Fibroblast of villous mesenchyme (primary cell): Measurements from ENCODE around the gene NIPAL3. TPM values are rescaled to one million over a fixed set of nuclear protein-coding genes. Genes with fewer than 3 reads are reported as not detected.
"Not testable (repeated sequence)": the region's sequence is repeated elsewhere in the genome, so short reads cannot be mapped to it uniquely, and the experiment has no call there.

Source experiments
- DNase-seq: peaks from one replicate; pipeline ENCODE4 v3.0.0-alpha.2; 2010; ENCODE audit warnings: low read depth
- H3K4me3 ChIP-seq: 2 replicates; pipeline ENCODE4 v1.5.1; 2011; ENCODE audit warnings: low read depth, mild to moderate bottlenecking, low read length
- CTCF ChIP-seq: IDR thresholded peaks from 2 replicates; pipeline ENCODE4 v1.5.1; 2012; ENCODE audit warnings: low read depth, mild to moderate bottlenecking, low read length; ENCODE audit not compliant: insufficient read depth
- total RNA-seq: library from RNA; depleted of rRNA; stranded (reverse); fragments of >200 nt; gene quantifications from 2 replicates; pipeline ENCODE4 v1.2.3, GENCODE V29; 2012

The NIPAL3 gene
- total RNA-seq, 1 donor = 81.2 TPM

GRCh38 chr1:24441480-24441879 is 25.9 kb downstream of the NIPAL3 start:
- no peak for TF ChIP-seq CTCF
- DNase-seq = no peak
- no peak overlapping the region for H3K4me3 ChIP-seq

- H3K4me3 ChIP-seq = no peak overlapping the region
- no peak for DNase-seq
- no peak for TF ChIP-seq CTCF
Measured at GRCh38 chr1:24441996-24442668, 26.5 kb downstream of the NIPAL3 start.

GRCh38 chr1:24442764-24443163 is 27.2 kb downstream of the NIPAL3 start:
- TF ChIP-seq CTCF = no peak
- DNase-seq = no peak
- no peak overlapping the region for H3K4me3 ChIP-seq

- H3K4me3 ChIP-seq = no peak overlapping the region
- no peak for TF ChIP-seq CTCF
- no peak for DNase-seq
Measured at GRCh38 chr1:24443241-24443656, 27.6 kb downstream of the NIPAL3 start.

- DNase-seq, H3K4me3 ChIP-seq: not testable (repeated sequence)
Measured at GRCh38 chr1:24446446-24446845, 30.8 kb downstream of the NIPAL3 start.

- no peak for TF ChIP-seq CTCF
- no peak overlapping the region for H3K4me3 ChIP-seq
- no peak for DNase-seq
Measured at GRCh38 chr1:24450316-24450715, 34.7 kb downstream of the NIPAL3 start.

- no peak for DNase-seq
- TF ChIP-seq CTCF = no peak
- H3K4me3 ChIP-seq = no peak overlapping the region
Measured at GRCh38 chr1:24450857-24451397, 35.3 kb downstream of the NIPAL3 start.
